ENCODE results near the gene EVI2A.

DNA sequence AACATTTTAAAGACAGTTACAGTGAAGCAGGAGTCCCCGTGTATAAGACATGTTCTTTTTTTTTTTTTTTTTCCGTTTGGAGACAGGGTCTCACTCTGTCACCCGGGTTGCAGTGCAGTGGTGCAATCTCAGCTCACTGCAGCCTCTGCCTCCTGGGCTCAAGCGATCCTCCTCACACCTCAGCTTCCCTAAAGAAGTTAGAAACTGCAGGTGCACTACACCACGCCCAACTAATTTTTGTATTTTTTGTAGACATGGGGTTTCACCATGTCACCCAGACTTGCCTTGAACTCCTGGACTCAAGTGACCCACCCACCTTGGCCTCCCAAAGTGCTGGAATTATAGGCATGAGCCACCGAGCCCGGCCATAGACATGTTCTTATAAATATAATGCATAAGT is 10.5 kb downstream of the EVI2A start:
- TF ChIP-seq, protein P1, sequence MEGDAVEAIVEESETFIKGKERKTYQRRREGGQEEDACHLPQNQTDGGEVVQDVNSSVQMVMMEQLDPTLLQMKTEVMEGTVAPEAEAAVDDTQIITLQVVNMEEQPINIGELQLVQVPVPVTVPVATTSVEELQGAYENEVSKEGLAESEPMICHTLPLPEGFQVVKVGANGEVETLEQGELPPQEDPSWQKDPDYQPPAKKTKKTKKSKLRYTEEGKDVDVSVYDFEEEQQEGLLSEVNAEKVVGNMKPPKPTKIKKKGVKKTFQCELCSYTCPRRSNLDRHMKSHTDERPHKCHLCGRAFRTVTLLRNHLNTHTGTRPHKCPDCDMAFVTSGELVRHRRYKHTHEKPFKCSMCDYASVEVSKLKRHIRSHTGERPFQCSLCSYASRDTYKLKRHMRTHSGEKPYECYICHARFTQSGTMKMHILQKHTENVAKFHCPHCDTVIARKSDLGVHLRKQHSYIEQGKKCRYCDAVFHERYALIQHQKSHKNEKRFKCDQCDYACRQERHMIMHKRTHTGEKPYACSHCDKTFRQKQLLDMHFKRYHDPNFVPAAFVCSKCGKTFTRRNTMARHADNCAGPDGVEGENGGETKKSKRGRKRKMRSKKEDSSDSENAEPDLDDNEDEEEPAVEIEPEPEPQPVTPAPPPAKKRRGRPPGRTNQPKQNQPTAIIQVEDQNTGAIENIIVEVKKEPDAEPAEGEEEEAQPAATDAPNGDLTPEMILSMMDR (IDR thresholded peaks at IDR 0.05) = no peak
- TF ChIP-seq POLR2A (IDR thresholded peaks at IDR 0.05) = no peak
